ENCODE measurements around the gene NUTM1. TPM values are rescaled to one million over a fixed set of nuclear protein-coding genes. Genes with fewer than 3 reads are reported as not detected.

Gene NUTM1
- total RNA-seq, 4 donors from 2014 or later: not detected

DNA sequence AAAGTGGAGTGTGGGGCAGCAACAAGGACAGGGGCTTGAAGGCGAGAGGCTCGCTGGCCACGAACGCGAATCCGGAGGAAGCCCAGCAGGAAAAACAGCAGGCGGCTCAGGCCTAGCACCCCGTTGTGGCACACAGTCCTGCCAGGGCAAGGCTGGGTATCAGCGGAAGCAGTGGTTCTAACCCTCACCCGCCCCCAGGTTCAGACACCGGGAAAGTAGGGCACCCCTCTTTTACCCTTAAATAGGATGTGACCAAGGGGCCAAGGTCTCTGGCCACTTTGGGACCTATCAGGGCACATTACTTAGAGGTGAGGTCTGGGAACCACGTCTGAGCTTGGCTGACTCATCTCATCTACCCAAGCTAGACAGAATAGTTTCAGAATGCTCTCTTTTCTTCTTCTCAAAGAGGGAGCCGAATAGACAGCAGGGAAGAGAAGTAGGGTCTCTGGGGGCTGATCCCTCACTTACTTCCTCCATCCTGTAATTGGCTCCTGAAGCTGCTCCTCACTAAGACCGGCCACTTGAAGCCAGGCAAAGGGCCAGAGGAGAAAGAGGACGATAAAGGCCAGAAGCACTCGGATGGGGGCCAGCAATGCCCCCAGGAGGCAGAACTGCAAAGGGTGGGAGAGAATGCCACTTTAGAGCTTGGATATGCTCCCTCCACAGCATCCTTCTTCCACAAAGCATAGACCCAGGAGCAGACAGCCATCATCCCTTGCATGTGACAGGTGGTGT is 22.1 kb downstream of the NUTM1 start:
- TF ChIP-seq, protein P1, sequence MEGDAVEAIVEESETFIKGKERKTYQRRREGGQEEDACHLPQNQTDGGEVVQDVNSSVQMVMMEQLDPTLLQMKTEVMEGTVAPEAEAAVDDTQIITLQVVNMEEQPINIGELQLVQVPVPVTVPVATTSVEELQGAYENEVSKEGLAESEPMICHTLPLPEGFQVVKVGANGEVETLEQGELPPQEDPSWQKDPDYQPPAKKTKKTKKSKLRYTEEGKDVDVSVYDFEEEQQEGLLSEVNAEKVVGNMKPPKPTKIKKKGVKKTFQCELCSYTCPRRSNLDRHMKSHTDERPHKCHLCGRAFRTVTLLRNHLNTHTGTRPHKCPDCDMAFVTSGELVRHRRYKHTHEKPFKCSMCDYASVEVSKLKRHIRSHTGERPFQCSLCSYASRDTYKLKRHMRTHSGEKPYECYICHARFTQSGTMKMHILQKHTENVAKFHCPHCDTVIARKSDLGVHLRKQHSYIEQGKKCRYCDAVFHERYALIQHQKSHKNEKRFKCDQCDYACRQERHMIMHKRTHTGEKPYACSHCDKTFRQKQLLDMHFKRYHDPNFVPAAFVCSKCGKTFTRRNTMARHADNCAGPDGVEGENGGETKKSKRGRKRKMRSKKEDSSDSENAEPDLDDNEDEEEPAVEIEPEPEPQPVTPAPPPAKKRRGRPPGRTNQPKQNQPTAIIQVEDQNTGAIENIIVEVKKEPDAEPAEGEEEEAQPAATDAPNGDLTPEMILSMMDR (IDR thresholded peaks at IDR 0.05): no peak
- TF ChIP-seq POLR2A (IDR thresholded peaks at IDR 0.05): no peak
- DNase-seq: no peak
- Histone ChIP-seq H3K36me3 (peaks cover 0 to 41% (median 7%) of the 10 kb centered on the region in 3 donors), H3K4me1 (peaks cover 3 to 79% (median 15%) of the 10 kb centered on the region in 3 donors), H3K27me3 (no peaks in the 10 kb centered on the region), H3K4me3 (peak overlapping the region; percentile 88 to 95 (median 92)), H3K27ac (peak overlapping the region; percentile 39 to 100 (median 99)), H3K9me3 (no peaks in the 10 kb centered on the region)
- intact Hi-C loops (cut with DNase I): loop anchor here (10.0 kb wide), 1 partner anchor 130 kb away; no protein-coding TSS in a partner anchor
- WGBS, 2 donors: 29 to 89% methylated on average over 5 to 15 of the region's 16 CpGs

DNA sequence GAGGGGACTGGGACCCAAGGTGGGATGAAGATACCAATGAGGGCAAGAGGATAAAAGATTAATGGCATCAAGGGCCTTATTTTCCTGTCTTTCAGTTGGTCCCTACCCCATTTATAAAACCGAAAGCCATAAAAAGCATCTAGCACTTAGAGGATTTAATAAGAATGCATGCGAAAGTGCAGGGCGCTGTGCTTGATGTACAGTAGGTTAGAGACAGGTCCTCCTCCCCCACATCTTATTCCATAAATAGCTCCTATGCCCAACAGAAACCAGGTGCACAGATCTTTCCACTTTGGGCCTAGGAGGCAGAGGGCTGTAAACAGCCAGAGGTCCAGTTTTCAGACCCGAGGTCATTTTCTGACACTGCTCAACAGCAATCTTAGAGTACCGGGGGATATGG is 22.7 kb downstream of the NUTM1 start:
- WGBS, 2 donors: 25 to 35% methylated on average over 3 to 5 of the region's 5 CpGs
- no peaks in the 10 kb centered on the region for H3K27me3 ChIP-seq
- H3K36me3 ChIP-seq: peaks cover 0 to 35% (median 7%) of the 10 kb centered on the region in 3 donors
- intact Hi-C loops (cut with DNase I): loop anchor here (10.0 kb wide), 1 partner anchor 131 kb away; no protein-coding TSS in a partner anchor
- peaks cover 3 to 73% (median 15%) of the 10 kb centered on the region in 3 donors for H3K4me1 ChIP-seq
- DNase-seq: no peak
- H3K9me3 ChIP-seq: no peaks in the 10 kb centered on the region
- TF ChIP-seq, protein P1 (IDR thresholded peaks at IDR 0.05): no peak
- TF ChIP-seq POLR2A (IDR thresholded peaks at IDR 0.05): no peak
- peak overlapping the region; percentile 98 to 100 (median 99) for H3K27ac ChIP-seq
- H3K4me3 ChIP-seq: peak overlapping the region; percentile 88 to 95 (median 92)

DNA sequence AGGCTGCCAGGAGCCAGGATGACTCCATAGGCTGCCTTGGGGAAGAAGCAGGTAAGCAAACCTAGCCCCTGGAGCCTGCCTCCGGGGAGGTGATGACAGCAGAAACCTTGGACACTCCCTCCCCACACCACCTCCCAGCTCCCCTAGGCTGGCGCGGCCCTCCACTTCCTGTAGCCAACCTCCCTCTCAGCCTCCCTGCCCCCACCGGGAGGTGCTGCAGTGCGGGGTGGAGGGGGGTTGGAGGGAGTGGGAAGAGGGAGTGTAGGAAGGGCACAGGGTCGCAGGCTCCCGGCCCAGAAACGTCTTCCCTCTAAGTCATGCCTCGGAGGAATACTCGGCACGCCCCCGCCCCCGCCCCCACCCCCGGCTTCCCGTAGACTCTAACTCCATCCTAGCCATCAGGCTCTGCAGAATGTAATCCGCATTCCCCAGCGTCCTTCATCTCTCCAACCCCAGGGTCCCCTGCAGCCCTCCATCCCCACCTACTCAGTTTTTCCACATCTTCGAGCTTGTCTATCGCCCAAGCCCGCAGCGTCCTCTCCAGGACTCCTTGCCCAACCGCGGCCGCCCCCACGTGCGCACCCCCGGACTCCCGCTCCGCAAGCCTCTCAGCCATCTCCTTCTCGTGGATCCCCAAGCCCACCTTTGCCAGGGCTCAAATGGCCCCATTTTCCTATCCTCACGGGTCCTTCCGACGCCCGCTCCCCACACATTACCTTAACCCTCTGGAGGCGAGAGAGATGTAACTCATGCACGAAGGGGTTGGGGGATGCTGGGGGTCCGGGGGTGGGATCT is 23.4 kb downstream of the NUTM1 start:
- Histone ChIP-seq H3K27ac (peak overlapping the region; percentile 98 to 100 (median 99)), H3K4me1 (peaks cover 3 to 67% (median 15%) of the 10 kb centered on the region in 3 donors), H3K4me3 (peak overlapping the region; percentile 88 to 95 (median 92)), H3K36me3 (peaks cover 0 to 29% (median 7%) of the 10 kb centered on the region in 3 donors), H3K27me3 (no peaks in the 10 kb centered on the region), H3K9me3 (no peaks in the 10 kb centered on the region)
- TF ChIP-seq, protein P1 (IDR thresholded peaks at IDR 0.05): no peak
- TF ChIP-seq POLR2A (IDR thresholded peaks at IDR 0.05): peak in 1 of 4 donors; percentile 18
- no peak for DNase-seq
- 0 to 2% methylated on average over 13 to 33 of the region's 37 CpGs for WGBS, 2 donors
- intact Hi-C loops (cut with DNase I): loop anchor here (10.0 kb wide), 1 partner anchor 132 kb away; no protein-coding TSS in a partner anchor

DNA sequence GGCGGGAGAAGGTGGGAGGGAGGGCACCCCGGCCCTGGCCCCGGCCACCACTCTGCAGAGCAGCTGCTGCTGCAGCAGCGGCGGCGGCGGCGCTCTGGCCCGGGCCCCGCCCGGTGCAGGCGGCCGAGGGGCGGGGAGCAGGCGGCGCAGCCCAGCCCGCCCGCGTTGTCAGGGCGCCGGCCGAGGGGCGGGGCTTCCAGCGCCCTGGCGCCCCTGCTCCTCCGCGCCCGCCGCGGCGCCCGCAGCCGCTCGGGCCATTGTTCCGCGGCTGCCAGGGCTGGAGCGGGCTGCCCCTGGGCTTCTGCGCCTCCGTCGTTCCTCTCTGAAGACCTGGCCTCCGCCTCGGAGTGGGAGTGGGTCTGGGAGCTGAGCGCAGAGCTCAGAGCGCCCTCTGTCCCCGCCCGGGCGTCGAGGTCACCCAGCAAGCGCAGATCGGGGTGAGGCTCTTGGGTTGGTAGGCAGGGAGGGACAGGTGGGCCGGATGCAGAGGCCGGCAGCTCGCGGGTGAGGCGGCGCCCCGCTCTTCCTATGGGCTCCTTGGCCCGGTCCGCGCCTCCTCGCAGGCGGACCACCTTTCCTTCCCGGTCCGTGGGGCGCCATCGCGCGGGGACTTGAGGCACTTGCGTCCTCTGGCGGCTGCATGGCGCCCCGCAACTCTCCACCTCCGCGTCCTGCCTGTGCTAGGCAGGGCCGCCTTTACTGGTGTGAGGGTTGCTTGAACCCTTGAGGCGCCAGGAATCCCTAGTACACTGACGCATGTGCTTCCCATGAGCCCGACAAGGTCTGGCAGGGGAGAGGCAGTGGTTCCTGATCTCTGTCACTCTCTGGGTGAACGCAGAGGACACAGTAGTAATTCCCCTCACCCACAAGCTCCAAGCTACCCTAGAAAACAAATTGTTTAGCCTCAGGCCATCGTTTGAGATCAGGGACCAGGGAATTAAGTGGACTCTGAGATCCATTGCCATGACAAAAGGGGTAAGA is 24.3 kb downstream of the NUTM1 start, which contains the start of gene LPCAT4:
LPCAT4 (minus strand) TSS at position 96 of the 981 bp plus-strand sequence. CDS start 96 bp downstream, outside the sequence.
- intact Hi-C loops (cut with DNase I): loop anchor here (10.0 kb wide), 1 partner anchor 133 kb away; no protein-coding TSS in a partner anchor
- peak within 1 kb of the TSS; percentile 88 to 95 (median 92) for H3K4me3 ChIP-seq
- H3K27me3 ChIP-seq: no peaks in the 10 kb centered on the region
- H3K4me1 ChIP-seq: peaks cover 3 to 58% (median 15%) of the 10 kb centered on the region in 3 donors
- peak within 1 kb of the TSS; percentile 98 to 100 (median 99) for H3K27ac ChIP-seq
- no peaks in the 10 kb centered on the region for H3K9me3 ChIP-seq
- peak; percentile 65 for DNase-seq
- WGBS, 2 donors: 0% methylated on average over 2 to 22 of the region's 80 CpGs
- peaks cover 0 to 20% (median 7%) of the 10 kb centered on the region in 3 donors for H3K36me3 ChIP-seq
- TF ChIP-seq, protein P1 (IDR thresholded peaks at IDR 0.05): peak; percentile 91 to 98 (median 96)
- peak in 2 of 4 donors; percentile 54 to 68 for TF ChIP-seq POLR2A (IDR thresholded peaks at IDR 0.05)
